Head of caudate nucleus (tissue), 42 donors: ENCODE data around the gene WNK1.
"Not testable (repeated sequence)": the region's sequence is repeated elsewhere in the genome, so short reads cannot be mapped to it uniquely, and the experiment has no call there.

ENCODE experiments used
- DNase-seq, 42 donors: peaks; one replicate each; pipeline versions ENCODE4 v3.0.0 to v3.0.0-alpha.2; 2020 to 2021; ENCODE audit warnings: mixed read lengths in 7 of 42
- intact Hi-C: fragments of 100-400 bp; cut with DNase I; formaldehyde crosslinking; loops from one replicate; pipeline ENCODE4 v1.15.0; 2022

The WNK1 gene

DNA sequence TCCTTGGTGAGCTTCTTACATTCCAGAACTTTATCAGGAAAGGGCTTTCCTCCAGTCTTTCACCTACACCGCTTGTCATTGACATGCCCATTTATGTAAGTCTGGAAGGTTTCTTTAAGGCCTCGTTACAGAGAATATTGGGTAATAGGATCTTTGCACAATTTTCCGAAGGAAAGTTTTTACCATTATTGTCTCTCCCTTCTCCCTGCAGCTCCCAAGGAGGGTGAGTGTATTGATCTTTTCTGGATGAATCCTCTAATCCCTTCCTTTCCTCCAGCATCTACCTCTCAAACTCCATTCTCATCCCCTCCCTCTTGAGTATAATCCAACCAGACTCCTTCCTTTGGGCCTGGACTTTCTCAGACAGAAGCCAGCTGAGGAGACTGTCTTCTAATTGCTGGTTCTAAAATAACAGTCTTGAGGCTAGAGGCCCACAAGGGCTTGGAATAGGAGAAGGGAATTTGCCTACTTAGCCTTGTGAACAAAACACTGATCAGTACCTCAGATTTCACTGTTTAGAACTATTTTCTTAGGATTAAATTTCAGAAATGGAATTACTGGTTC lies 21.8 kb downstream of the WNK1 start:
- no peak for DNase-seq
- intact Hi-C loops: no loop called here

DNA sequence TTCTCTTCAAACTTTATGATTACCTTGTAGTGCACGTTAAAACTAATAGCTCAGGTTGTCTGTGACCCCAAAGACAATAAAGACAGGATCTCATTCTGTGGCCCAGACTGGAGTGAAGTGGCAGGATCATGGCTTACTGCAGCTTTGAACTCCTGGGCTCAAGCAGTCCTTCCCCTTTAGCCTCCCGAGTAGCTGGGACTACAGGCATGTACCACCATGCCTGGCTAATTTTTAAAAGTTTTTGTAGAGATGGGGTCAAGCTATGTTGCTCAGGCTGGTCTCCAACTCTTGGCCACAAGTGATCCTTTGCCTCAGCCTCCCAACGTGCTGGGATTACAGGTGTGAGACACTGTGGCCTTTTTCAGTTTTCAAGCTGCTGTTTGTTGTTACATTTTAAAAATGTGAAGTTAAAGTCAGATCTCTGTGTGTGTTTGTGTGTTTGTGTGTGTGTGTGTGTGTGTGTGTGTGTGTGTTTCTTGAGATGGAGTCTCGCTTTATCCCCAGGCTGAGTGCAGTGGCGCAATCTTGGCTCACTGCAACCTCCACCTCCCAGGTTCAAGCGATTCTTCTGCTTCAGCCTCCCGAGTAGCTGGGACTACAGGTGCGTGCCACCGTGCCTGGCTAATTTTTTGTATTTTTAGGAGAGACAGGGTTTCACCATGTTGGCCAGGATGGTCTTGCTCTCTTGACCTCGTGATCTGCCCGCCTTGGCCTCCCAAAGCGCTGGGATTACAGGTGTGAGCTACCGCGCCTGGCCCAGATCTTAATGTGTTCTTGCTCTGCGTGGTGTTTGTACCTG lies 23.8 kb downstream of the WNK1 start:
- DNase-seq, intact Hi-C loops: not testable (repeated sequence)

DNA sequence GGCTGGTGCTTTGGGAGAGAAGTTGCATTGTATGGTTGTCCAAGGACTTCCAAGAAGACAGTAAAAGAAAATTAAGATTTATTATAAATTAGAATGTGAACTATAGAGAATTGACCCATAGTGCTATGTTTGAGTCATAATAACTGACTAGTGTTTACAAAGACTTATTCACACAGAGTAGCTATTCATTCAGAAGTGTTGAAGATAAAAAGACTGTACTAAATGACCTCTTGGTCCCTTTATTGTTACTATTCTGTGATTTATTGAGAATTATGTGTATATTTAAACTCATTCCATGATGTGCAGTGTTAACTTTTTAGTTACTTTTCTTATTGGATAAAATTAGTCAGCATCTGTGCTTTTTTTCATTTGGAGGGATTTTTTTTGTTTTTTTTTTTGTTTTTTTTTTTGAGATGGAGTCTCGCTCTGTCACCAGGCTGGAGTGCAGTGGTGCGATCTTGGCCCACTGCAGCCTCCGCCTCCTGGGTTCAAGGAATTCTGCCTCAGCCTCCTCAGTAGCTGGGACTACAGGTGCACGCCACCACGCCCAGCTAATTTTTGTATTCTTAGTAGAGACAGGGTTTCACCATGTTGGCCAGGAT lies 24.5 kb downstream of the WNK1 start:
- intact Hi-C loops, DNase-seq: not testable (repeated sequence)

DNA sequence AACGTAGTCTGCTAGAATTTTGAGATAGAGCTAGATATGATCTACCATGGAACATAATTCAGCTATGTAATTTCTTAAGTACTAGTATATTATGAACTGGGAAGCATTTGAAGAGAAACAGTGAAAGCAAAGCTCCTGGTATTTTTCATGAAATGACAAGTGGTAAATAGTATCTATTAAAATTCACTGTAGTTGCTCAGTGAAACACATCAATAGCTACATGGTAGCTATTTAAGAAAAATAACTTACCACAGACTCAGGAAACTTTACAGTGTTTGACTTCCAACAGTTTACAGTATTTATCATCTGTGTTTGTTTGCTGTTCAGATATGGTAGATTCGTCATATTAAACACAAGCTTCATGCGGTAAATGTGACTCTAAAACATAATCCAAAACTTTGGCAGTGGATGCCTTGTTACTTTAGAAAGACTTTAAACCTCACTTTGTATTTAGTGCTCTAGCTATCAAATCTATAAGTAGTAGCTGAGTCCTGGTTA lies 25.2 kb downstream of the WNK1 start:
- no peak for DNase-seq
- intact Hi-C loops: no loop called here

DNA sequence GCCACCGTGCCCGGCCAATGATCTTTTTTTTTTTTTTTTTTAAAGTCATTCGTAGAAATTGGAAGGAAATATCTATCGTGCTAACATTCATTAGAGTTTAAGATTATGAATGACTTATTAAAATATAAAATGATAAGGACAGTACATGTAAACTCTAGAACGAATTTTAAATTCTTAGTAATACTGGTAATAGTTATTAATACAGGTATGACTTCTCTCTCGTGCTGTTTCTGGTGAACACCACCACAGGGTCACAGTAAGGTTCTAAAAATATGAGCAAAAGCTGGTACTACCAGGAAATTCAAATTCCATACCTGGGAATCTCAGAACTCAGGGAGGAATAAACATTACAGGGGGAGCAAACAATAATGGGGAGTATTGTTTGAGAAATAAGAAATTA lies 26.2 kb downstream of the WNK1 start:
- intact Hi-C loops: no loop called here
- no peak for DNase-seq

GRCh38 chr12:779745-780734 lies 27.7 kb downstream of the WNK1 start:
- intact Hi-C loops: no loop called here
- no peak for DNase-seq

- intact Hi-C loops: no loop called here
- no peak for DNase-seq
Observed at GRCh38 chr12:780750-781379, 28.5 kb downstream of the WNK1 start.

DNA sequence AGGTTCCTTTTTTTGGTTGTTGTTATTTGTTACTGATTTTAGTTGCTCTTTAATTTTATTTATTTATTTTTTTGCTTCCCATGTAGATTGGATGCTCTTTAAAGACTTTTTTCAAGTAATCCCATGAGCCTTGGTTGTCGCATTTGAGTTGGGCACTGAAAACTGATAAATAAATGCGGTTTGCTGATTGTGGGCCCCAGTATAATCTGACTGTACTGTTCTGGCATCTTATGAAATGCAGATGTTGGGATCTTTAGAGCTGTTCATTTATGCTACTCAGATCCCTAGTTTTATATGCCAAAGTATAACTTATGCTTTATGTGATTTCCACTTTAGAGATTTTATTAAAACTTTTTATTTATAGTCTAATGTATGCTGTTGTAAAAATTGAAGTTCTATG lies 33.3 kb downstream of the WNK1 start:
- DNase-seq: no peak
- intact Hi-C loops: no loop called here

DNA sequence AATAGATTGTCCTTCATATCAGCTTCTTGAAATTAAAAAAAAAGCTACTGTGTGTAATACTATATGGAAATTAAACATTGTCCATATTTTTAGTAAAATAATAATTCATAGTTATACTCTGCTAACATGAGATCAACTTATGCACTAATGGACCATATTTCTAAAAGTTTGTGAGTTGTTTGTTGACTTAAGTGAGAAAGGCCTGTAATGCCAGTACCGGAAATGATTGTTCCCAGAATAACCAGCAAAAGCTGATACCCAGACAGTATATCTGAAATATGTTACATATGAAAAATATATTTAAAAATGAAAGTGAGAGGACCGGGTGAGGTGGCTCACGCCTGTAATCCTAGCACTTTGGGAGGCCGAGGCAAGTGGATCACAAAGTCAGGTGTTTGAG lies 35.9 kb downstream of the WNK1 start:
- intact Hi-C loops: no loop called here
- no peak for DNase-seq

DNA sequence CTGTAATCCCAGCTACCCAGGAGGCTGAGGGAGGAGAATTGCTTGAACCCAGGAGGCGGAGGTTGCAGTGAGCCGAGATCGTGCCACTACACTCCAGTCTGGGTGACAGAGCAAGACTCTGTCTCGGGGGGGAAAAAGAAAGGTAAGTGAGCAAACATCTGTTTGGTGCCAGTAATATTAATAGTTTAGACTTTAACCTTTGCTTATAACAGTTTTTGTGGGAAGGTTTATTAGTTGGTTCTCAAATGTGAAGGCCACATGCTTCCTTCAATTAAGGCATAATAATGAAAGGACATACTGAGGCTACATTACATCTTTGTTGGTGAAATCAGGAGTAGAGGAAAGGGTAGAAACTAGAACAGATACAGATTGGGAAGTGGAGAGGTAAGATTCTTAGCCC lies 36.4 kb downstream of the WNK1 start:
- DNase-seq, intact Hi-C loops: not testable (repeated sequence)

DNA sequence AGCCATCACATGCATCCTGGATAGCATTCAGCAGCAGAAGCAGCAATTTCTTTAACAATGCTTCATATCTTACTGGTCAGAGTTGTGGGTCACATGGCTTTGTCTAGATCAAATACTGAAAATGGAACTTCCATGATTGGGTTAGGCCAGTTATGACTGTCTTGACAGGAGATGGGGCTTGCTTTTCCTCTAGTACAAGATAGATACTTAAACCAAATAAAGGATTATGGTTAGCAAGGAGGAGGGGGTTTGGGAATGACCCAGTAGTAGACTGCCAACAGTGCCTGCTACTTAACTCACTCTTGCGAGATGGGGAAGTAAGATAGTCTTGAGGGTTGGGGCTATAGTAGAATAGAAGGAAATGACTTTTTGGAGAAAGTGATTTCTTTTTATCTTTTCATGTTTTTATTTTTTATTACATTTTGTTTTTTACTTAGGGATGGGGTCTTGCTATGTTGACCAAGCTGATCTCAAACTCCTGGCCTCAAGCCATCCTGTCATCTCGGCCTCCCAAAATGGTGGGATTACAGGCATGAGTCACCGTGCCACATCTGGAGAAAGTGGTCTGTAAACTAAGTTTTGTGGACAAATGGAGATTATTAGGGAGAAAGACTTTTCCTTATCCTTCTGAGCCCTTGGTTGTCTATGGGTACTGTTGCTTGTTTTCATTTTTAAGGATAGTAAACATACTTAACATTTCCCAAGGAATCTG lies 37.6 kb downstream of the WNK1 start:
- no peak for DNase-seq
- intact Hi-C loops: no loop called here

- intact Hi-C loops: no loop called here
Observed at GRCh38 chr12:790608-791007, 38.2 kb downstream of the WNK1 start.

GRCh38 chr12:793037-793436 lies 40.7 kb downstream of the WNK1 start:
- DNase-seq: no peak
- intact Hi-C loops: no loop called here

More at GRCh38 chr12:790608-791007, 38.2 kb downstream of the WNK1 start:
- no peak for DNase-seq

DNA sequence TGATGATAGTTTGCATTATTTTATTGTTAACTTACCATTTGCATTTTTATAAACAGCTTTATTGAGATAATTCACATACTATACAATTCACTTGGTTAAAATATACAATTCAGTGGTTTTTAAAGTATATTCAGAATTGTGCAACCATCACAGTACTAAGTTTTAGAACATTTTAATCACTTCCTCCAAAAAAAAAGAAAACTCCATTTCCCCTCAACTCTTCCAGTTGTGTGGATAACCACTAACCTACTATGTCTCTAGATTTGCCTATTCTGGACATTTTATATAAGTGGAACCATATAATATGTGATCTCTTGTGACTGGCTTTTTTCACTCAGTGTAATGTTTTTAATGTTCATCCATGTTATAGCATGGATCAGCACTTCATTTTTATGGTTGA lies 41.3 kb downstream of the WNK1 start:
- intact Hi-C loops: no loop called here
- DNase-seq: no peak

GRCh38 chr12:795305-795704 lies 42.9 kb downstream of the WNK1 start:
- no peak for DNase-seq
- intact Hi-C loops: no loop called here

DNA sequence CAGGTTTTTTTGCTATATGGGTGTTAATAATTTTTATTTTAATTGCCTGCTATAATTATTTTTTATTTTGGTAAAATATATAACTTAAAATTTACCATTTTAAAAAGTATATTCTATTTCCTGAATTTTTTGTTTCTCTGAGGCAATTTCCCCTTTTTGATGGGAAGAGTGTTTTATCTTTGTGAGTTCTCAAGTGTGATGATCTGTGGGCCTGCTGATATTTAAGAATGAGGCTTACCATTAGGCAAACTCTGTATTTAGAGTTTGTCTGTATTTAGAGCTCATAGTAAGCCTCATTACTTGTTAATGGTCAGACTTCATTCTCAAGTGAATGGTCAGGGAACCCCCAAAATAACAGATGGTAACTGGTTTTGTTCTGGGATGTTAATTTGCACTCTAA lies 48.0 kb downstream of the WNK1 start:
- intact Hi-C loops: no loop called here
- no peak for DNase-seq

DNA sequence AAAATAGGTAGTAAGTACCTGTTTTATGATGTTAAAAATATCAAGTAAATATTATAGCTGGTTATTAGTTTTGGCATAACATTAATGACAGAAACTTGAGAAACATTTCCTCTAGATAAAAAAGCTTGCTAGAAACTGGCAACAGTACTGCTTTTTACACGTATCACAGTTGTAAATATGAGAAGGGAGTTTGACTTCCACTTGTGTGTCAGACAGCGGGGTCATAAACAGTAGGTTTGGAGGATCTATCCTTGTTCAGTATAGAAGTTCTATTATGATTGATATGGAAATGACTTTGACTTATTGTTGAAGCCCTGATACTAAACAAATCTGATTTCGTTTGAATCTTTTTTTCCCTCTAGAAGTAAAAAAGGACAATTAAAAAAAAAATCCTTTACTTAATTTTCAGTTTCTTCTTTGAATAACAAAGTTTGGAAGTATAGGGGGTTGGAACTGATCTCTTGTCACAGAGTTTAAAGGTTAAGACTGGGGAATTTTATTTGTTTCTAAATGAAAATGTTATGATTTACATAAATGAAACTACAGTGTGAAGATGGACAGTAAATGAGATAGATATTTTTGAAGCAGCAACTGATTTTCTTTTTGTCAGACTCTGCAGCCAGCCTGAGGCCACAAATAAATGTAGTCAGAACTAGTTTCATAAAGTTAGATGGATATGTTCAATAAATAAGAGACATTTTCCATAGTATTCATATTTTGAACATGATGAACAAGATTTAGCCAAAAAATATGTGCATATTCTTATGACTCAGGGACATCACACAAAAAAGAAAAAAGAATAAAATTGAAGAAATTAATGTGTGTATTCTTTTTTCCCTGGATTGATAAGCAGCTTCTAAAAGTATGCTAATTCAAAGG lies 50.1 kb downstream of the WNK1 start:
- no peak for DNase-seq
- intact Hi-C loops: no loop called here
